Activated CD4-positive, alpha-beta T cell treated with anti-CD3 and anti-CD28 coated beads for 36 hours (primary cell): ENCODE measurements around the gene TSPAN33. TPM values are rescaled to one million over a fixed set of nuclear protein-coding genes. Genes with fewer than 3 reads are reported as not detected.
A peak's percentile ranks its signal among the peaks of the same experiment; 100 is the strongest.
"Not testable (repeated sequence)": the region's sequence is repeated elsewhere in the genome, so short reads cannot be mapped to it uniquely, and the experiment has no call there.

Source experiments
- ATAC-seq: fragments of 200-7000 bp; cut with Tn5 transposase; one replicate; pipeline ENCODE4 v1.10.0; 2021; ENCODE audit warnings: mild to moderate bottlenecking, moderate library complexity
- CTCF ChIA-PET: fragments of 350-600 bp; sonication (Branson Sonifier 250); formaldehyde crosslinking; loops from one replicate; lab custom pipeline; 2021; ENCODE audit warnings: antibody characterized with exemption; lab: Charles Lee
- POLR2A ChIA-PET: fragments of 350-600 bp; sonication (Branson Sonifier 250); formaldehyde crosslinking; loops from one replicate; lab custom pipeline; 2021; ENCODE audit warnings: antibody characterized with exemption, inconsistent platforms; lab: Charles Lee
- DNase-seq: peaks from one replicate; pipeline ENCODE4 v3.0.0-alpha.2; 2020
- H3K27ac Mint-ChIP-seq: one replicate; pipeline ENCODE4 v1.8.0; 2021; ENCODE audit warnings: mixed read lengths
- H3K27me3 Mint-ChIP-seq: one replicate; pipeline ENCODE4 v1.8.0; 2021; ENCODE audit warnings: mixed read lengths
- H3K36me3 Mint-ChIP-seq: one replicate; pipeline ENCODE4 v1.8.0; 2021; ENCODE audit warnings: low read depth, mixed read lengths
- H3K4me1 Mint-ChIP-seq: one replicate; pipeline ENCODE4 v1.8.0; 2021; ENCODE audit warnings: mixed read lengths
- H3K4me3 Mint-ChIP-seq: one replicate; pipeline ENCODE4 v1.8.0; 2021; ENCODE audit warnings: mild to moderate bottlenecking, moderate library complexity, mixed read lengths
- H3K9me3 Mint-ChIP-seq: one replicate; pipeline ENCODE4 v1.8.0; 2021; ENCODE audit warnings: low read depth, mixed read lengths
- intact Hi-C, 2 experiments: fragments of 100-400 bp; cut with DNase I in 1 of 2; cut with micrococcal nuclease in 1 of 2; formaldehyde crosslinking; loops; one replicate each; pipeline versions ENCODE4 v1.14.2 to v1.15.1; 2022 to 2024; cut with DNase I, micrococcal nuclease
- total RNA-seq, 2 experiments: library from RNA; stranded (reverse); gene quantifications; one replicate each; pipeline ENCODE4 v1.2.3, GENCODE V29; 2021

The TSPAN33 gene
- total RNA-seq, 2 experiments from 2014 or later: 6.5 to 7.5 TPM

DNA sequence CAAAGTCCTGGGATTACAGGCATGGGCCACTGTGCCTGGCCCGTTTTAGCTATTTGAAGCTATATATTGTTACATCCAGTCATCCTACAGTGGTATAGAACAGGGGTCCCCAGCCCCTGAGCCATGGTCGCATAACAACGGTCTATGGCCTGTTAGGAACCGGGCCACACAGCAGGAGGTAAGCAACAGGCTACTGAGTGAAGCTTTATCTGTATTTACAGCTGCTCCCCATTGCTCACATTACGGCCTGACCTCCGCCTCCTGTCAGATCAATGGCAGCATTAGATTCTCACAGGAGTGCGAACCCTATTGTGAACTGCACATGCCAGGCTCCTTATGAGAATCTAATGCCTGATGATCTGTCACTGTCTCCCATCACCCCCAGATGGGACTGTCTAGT is 26.3 kb upstream of the TSPAN33 start:
- H3K27ac Mint-ChIP-seq: no peak overlapping the region
- ChIA-PET CTCF (interaction anchor here (0.6 to 1.2 kb wide), 3 partner anchors 13 to 250 kb away, joined by 3 read pairs; no protein-coding TSS in a partner anchor), POLR2A (no interaction called here)
- no peak overlapping the region for H3K4me3 Mint-ChIP-seq
- H3K27me3 Mint-ChIP-seq: no peaks in the 10 kb centered on the region
- peaks cover 19% of the 10 kb centered on the region for H3K36me3 Mint-ChIP-seq
- H3K9me3 Mint-ChIP-seq: peaks cover 14% of the 10 kb centered on the region
- DNase-seq: no peak
- ATAC-seq: no peak
- intact Hi-C loops: no loop called here
- H3K4me1 Mint-ChIP-seq: peaks cover 20% of the 10 kb centered on the region

DNA sequence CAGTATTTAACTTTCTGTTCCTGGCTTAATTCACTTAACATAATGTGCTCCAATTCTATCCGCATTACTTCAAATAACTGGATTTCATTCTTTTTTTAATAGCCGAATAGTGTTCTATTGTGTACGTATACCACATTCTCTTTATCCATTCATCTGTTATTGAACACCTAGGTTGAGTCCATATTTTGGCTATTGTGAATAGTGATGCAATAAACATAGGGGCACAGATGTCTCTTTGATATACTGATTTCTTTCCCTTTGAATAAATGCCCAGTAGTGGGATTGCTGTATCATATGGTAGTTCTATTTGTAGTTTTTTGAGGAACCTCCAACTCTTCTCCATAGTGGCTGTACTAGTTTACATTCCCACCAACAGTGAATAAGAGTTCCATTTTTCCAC is 25.5 kb upstream of the TSPAN33 start:
- peaks cover 14% of the 10 kb centered on the region for H3K9me3 Mint-ChIP-seq
- peaks cover 25% of the 10 kb centered on the region for H3K4me1 Mint-ChIP-seq
- no peak overlapping the region for H3K4me3 Mint-ChIP-seq
- no peaks in the 10 kb centered on the region for H3K27me3 Mint-ChIP-seq
- no peak for ATAC-seq
- no peak for DNase-seq
- ChIA-PET CTCF (interaction anchor here (0.6 to 1.2 kb wide), 2 partner anchors 12 to 524 kb away, joined by 3 read pairs; no protein-coding TSS in a partner anchor), POLR2A (no interaction called here)
- H3K27ac Mint-ChIP-seq: no peak overlapping the region
- peaks cover 19% of the 10 kb centered on the region for H3K36me3 Mint-ChIP-seq
- intact Hi-C loops: no loop called here

DNA sequence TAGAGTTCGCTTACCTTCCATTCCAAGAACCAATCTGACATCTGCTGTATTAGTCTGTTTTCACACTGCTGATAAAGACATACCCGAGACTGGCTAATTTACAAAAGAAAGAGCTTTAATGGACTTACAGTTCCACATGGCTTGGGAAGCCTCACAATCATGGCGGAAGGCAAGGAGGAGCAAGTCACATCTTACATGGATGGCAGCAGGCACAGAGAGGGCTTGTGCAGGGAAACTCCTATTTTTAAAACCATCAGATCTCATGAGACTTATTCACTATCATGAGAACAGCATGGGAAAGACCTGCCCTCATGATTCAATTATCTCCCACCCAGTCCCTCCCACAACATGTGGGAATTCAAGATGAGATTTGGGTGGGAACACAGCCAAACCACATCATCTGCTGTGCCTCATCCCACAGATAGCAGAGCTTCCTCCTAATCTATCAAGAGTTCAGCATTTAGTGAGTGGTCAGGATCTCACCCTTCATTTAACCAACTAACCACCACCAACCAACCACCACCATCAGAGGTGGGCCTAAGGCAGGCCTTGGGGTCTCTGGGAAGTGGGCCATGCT is 22.9 kb upstream of the TSPAN33 start:
- H3K4me3 Mint-ChIP-seq, H3K27me3 Mint-ChIP-seq, DNase-seq, ATAC-seq, intact Hi-C loops, POLR2A ChIA-PET: not testable (repeated sequence)
- CTCF ChIA-PET: interaction anchor here (0.7 kb wide), 1 partner anchor 58 kb away, joined by 4 read pairs; no protein-coding TSS in a partner anchor
- peaks cover 25% of the 10 kb centered on the region for H3K4me1 Mint-ChIP-seq
- peak overlapping the region; percentile 48 for H3K27ac Mint-ChIP-seq
- peaks cover 14% of the 10 kb centered on the region for H3K9me3 Mint-ChIP-seq
- H3K36me3 Mint-ChIP-seq: peaks cover 19% of the 10 kb centered on the region

DNA sequence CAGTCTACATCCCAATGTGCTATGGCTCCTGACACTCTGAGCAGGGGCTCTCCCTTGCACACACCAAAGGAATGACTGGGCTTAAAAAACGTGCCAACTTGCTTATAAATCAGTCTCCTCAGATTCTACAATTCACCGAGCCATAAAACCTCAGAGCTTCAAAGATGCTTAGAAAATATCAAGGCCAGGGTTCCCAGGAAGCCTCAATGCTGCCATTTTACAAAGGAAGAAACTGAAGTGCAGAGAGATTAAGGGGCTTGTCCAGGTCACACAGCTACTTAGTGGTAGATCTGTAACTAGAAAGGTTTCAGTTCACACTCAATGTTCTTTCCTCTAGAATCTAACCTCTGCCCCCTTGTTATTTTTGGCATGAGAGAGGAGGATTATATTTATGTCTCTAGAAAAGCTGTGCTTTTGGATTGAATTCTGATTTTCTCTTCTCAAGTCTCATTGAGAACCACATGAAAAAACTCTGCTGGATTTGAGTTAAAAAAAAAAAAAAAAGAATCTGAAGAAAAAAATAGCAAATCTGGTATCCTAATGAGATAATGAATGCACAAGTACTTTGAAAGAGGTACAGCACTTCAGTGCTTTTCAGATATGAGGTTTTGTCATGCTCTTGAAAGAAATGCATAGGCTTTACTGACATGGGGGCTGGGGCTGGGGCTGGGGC is 22.3 kb upstream of the TSPAN33 start:
- ATAC-seq (peak; percentile 16), DNase-seq (no peak)
- Mint-ChIP-seq H3K36me3 (peaks cover 19% of the 10 kb centered on the region), H3K4me3 (no peak overlapping the region), H3K9me3 (peaks cover 14% of the 10 kb centered on the region), H3K4me1 (peaks cover 25% of the 10 kb centered on the region), H3K27ac (peak overlapping the region; percentile 84), H3K27me3 (peaks cover 2% of the 10 kb centered on the region)
- POLR2A ChIA-PET: no interaction called here
- CTCF ChIA-PET: interaction anchor here (0.7 to 1.0 kb wide), 3 partner anchors 57 to 87 kb away, joined by 3 to 4 read pairs (median 4); no protein-coding TSS in a partner anchor
- intact Hi-C loops: no loop called here

DNA sequence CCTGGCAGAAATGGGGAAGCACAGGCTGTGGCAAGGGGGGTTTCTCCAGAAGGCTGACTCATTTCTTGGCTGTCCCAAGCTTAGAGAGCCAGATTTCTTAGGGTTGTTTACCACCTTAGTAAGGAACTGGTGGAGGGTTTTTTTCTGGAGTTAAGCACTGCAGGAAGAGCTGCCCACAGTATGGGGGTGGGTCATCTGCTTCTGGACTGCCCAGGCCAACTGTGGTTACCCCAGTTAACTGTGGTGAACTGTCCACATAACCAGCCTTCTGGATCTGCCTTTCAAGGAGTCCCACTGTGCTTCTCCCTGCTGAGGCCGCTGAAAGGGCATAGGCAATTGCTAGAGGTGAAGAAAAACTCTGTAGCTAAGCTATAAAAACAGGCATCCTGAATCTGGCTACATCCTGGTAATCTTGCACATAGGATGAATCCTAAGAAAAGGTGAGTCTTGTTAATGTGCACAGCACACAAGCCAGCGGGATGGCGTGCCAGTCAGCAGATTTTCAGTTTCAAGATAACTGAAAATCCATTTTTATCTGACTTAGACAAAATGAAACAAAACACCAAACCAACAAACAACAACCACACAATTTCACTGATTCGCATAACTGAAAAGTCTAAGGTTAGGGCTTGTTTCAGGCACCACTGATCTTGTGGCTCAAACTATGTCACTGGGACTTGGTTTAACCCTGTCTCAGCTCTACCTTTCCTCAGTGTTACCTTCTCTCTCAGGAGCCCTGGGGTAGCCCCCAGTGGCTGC is 21.6 kb upstream of the TSPAN33 start:
- H3K36me3 Mint-ChIP-seq: peaks cover 19% of the 10 kb centered on the region
- ChIA-PET CTCF (interaction anchor here (1.0 kb wide), 2 partner anchors 57 to 87 kb away, joined by 3 to 4 read pairs; no protein-coding TSS in a partner anchor), POLR2A (no interaction called here)
- intact Hi-C loops: loop anchor here in 1 of 2 experiments (1.0 kb wide), 1 partner anchor 21 kb away; the partner anchor contains the start of gene TSPAN33
- H3K4me3 Mint-ChIP-seq: no peak overlapping the region
- ATAC-seq: peak; percentile 78
- peak overlapping the region; percentile 84 for H3K27ac Mint-ChIP-seq
- peaks cover 25% of the 10 kb centered on the region for H3K4me1 Mint-ChIP-seq
- peaks cover 2% of the 10 kb centered on the region for H3K27me3 Mint-ChIP-seq
- peaks cover 14% of the 10 kb centered on the region for H3K9me3 Mint-ChIP-seq
- DNase-seq: peak; percentile 71

DNA sequence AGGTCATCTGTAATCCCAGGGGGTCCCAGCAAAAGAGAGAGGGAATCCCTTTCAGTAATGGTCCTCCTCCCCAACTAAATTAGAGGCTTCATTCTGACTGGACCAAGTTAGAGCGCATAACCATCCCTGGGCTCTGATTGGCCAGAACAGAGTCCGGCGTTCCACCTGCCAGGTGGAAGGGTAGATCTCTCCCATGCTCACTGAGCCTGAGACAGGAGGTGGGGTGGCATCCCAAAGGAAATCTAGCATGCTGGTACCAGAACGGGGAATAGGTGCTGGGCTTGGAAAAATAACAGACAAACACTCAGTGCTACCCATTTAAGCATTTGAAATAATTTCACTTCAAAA is 21.0 kb upstream of the TSPAN33 start:
- peaks cover 14% of the 10 kb centered on the region for H3K9me3 Mint-ChIP-seq
- H3K27me3 Mint-ChIP-seq: peaks cover 2% of the 10 kb centered on the region
- H3K27ac Mint-ChIP-seq: no peak overlapping the region
- ATAC-seq (no peak), DNase-seq (no peak)
- H3K36me3 Mint-ChIP-seq: peaks cover 19% of the 10 kb centered on the region
- intact Hi-C loops: loop anchor here in 1 of 2 experiments (1.0 kb wide), 1 partner anchor 21 kb away; the partner anchor contains the start of gene TSPAN33
- H3K4me3 Mint-ChIP-seq: no peak overlapping the region
- ChIA-PET POLR2A (no interaction called here), CTCF (interaction anchor here (1.0 kb wide), 2 partner anchors 56 to 86 kb away, joined by 3 to 4 read pairs; no protein-coding TSS in a partner anchor)
- H3K4me1 Mint-ChIP-seq: peaks cover 25% of the 10 kb centered on the region

DNA sequence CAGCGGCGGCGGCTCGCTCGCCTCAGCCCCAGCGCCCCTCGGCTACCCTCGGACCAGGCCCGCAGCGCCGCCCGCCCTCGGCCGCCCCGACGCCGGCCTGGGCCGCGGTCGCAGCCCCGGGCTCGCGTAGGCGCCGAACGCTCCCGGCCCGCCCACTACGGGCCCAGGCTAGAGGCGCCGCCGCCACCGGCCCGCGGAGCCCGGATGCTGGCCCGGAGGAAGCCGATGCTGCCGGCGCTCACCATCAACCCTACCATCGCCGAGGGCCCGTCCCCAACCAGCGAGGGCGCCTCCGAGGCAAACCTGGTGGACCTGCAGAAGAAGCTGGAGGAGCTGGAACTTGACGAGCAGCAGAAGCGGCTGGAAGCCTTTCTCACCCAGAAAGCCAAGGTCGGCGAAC is 18.2 kb upstream of the TSPAN33 start:
- no peak overlapping the region for H3K27ac Mint-ChIP-seq
- peaks cover 2% of the 10 kb centered on the region for H3K27me3 Mint-ChIP-seq
- intact Hi-C loops: no loop called here
- ATAC-seq (no peak), DNase-seq (no peak)
- H3K4me1 Mint-ChIP-seq: peaks cover 24% of the 10 kb centered on the region
- ChIA-PET POLR2A (interaction anchor here (0.6 to 0.7 kb wide), 2 partner anchors 59 to 716 kb away, joined by 3 to 6 read pairs; no protein-coding TSS in a partner anchor), CTCF (interaction anchor here (0.6 to 1.7 kb wide), 3 partner anchors 20 to 262 kb away, joined by 3 to 4 read pairs (median 4); no protein-coding TSS in a partner anchor)
- H3K9me3 Mint-ChIP-seq: peaks cover 7% of the 10 kb centered on the region
- peaks cover 12% of the 10 kb centered on the region for H3K36me3 Mint-ChIP-seq
- no peak overlapping the region for H3K4me3 Mint-ChIP-seq

DNA sequence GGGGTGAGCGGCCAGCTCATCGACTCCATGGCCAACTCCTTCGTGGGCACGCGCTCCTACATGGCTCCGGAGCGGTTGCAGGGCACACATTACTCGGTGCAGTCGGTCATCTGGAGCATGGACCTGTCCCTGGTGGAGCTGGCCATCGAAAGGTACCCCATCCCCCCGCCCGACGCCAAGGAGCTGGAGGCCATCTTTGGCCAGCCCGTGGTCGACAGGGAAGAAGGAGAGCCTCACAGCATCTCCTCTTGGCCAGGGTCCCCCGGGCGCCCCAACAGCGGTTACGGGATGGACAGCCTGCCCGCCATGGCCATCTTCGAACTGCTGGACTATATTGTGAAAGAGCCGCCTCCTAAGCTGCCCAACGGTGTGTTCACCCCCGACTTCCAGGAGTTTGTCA is 17.4 kb upstream of the TSPAN33 start:
- peaks cover 3% of the 10 kb centered on the region for H3K36me3 Mint-ChIP-seq
- H3K27ac Mint-ChIP-seq: no peak overlapping the region
- POLR2A ChIA-PET: no interaction called here
- intact Hi-C loops: no loop called here
- CTCF ChIA-PET: no interaction called here
- H3K9me3 Mint-ChIP-seq: no peaks in the 10 kb centered on the region
- peaks cover 15% of the 10 kb centered on the region for H3K4me1 Mint-ChIP-seq
- peaks cover 2% of the 10 kb centered on the region for H3K27me3 Mint-ChIP-seq
- H3K4me3 Mint-ChIP-seq: no peak overlapping the region
- no peak for ATAC-seq
- DNase-seq: no peak

DNA sequence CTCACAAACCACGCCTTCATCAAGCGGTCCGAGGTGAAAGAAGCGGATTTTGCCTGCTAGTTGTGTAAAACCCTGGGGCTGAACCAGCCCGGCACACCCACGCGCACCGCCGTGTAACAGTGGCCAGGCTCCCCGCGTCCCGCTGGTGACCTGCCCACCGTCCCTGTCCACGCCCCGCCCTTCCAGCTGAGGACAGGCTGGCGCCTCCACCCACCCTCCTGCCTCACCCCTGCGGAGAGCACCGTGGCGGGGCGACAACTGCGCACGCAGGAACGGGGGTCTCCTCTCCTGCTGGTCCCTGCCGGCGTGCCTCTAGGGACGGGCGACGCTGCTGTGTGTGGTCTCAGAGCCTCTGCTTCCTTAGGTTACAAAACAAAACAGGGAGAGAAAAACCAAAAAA is 16.9 kb upstream of the TSPAN33 start:
- H3K27ac Mint-ChIP-seq: no peak overlapping the region
- POLR2A ChIA-PET: interaction anchor here (0.7 kb wide), 1 partner anchor 80 kb away, joined by 5 read pairs; no protein-coding TSS in a partner anchor
- intact Hi-C loops: no loop called here
- H3K9me3 Mint-ChIP-seq: no peaks in the 10 kb centered on the region
- H3K4me3 Mint-ChIP-seq: no peak overlapping the region
- DNase-seq (no peak), ATAC-seq (no peak)
- CTCF ChIA-PET: interaction anchor here (1.5 kb wide), 1 partner anchor 36 kb away, joined by 7 read pairs; no protein-coding TSS in a partner anchor
- peaks cover 11% of the 10 kb centered on the region for H3K4me1 Mint-ChIP-seq
- H3K36me3 Mint-ChIP-seq: no peaks in the 10 kb centered on the region
- peaks cover 2% of the 10 kb centered on the region for H3K27me3 Mint-ChIP-seq

DNA sequence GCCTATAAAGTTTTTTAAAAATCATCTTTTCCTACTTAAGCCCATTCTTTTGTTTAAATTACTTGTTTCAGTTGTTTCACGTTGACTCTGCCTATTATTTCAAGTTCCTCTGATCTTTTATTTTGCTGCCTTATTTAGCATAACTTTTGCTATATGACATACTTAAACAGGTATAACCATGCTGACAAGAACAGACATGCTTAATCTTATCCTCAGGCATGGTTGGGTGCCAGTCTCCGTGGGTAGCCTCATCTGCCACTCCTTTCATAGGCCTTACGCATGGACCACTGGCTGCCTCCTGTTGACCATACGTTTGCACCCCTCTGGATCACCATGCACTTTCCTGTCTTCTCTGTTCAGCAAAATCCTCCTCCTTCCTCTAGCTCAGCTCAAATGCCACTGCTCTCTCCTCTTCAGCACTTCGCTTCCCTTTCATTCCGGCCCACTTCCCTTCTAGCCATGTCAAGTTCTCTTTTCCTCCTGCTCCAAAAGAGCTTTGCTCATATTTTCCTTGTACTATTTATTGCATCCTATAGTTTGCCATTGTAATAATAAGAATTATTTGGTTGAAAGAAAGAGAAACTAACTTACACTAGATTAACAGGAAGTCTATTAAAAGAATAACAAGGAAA is 10.0 kb upstream of the TSPAN33 start:
- intact Hi-C loops: no loop called here
- ATAC-seq: no peak
- Mint-ChIP-seq H3K9me3 (no peaks in the 10 kb centered on the region), H3K36me3 (no peaks in the 10 kb centered on the region), H3K27ac (peak overlapping the region; percentile 25), H3K27me3 (no peaks in the 10 kb centered on the region), H3K4me3 (no peak overlapping the region), H3K4me1 (peaks cover 23% of the 10 kb centered on the region)
- POLR2A ChIA-PET: no interaction called here
- CTCF ChIA-PET: interaction anchor here (0.7 to 1.0 kb wide), 2 partner anchors 13 to 31 kb away, joined by 3 to 4 read pairs; no protein-coding TSS in a partner anchor
- no peak for DNase-seq
